AG09309 (cell line): Measurements from ENCODE around the gene HAPLN1.

Experiments used
- DNase-seq: peaks from one replicate; pipeline ENCODE4 v3.0.0-alpha.2; 2010; ENCODE audit warnings: low read depth
- H3K4me3 ChIP-seq: 2 replicates; pipeline ENCODE4 v1.5.1; 2011; ENCODE audit warnings: mild to moderate bottlenecking, low read depth, low read length, moderate library complexity; ENCODE audit not compliant: control insufficient read depth
- TF ChIP-seq, protein P1 (sequence below): IDR thresholded peaks from 2 replicates; pipeline ENCODE4 v1.5.1; 2011; ENCODE audit warnings: mild to moderate bottlenecking, low read depth, low read length, inconsistent platforms; ENCODE audit not compliant: insufficient read depth, control insufficient read depth; ENCODE audit errors: missing control alignments

Gene HAPLN1

DNA sequence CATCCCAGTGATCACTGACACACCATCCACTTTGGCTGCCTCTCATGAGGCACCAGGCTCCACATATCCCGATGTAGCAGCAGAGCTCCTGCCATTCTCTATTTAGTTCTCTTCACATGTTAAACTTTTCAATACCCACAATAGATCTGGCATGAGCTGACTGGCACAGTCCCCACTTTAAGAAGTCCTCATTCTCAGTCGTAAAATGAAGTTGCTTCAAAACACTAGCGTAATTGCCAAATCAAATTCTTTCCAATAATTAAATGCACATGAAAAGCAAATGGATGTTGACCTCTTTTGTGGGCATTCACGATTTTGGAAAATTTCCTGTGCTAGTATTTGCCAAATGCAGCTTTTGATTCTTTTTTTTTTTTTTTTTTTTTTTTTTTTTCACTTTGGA, 32.4 kb downstream of the HAPLN1 start:
- H3K4me3 ChIP-seq = no peak overlapping the region
- DNase-seq = no peak
- TF ChIP-seq, protein P1, sequence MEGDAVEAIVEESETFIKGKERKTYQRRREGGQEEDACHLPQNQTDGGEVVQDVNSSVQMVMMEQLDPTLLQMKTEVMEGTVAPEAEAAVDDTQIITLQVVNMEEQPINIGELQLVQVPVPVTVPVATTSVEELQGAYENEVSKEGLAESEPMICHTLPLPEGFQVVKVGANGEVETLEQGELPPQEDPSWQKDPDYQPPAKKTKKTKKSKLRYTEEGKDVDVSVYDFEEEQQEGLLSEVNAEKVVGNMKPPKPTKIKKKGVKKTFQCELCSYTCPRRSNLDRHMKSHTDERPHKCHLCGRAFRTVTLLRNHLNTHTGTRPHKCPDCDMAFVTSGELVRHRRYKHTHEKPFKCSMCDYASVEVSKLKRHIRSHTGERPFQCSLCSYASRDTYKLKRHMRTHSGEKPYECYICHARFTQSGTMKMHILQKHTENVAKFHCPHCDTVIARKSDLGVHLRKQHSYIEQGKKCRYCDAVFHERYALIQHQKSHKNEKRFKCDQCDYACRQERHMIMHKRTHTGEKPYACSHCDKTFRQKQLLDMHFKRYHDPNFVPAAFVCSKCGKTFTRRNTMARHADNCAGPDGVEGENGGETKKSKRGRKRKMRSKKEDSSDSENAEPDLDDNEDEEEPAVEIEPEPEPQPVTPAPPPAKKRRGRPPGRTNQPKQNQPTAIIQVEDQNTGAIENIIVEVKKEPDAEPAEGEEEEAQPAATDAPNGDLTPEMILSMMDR = no peak

DNA sequence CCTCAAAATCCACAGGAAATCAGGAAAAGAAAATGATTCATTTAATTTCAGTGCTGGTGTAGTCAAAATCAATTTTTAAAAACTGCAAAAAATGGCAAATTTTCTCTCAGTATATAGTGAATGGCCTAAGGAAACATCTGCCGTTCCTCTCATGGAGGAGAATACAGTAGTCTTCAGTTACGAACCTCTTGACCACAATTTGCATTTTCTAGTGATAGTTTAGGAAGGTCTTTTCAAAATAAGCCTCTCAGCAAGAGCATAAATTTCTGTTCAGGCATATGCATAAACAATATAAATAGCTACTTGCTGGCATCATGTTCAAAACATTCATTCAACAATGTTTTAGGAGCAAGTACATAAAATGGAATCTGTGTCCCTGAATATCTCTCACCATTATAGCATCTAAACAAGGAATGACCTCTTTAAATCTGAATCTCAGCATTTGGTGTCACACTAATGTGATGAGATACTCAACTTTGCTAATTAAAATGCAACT, 33.5 kb downstream of the HAPLN1 start:
- no peak overlapping the region for H3K4me3 ChIP-seq
- DNase-seq = no peak
- TF ChIP-seq, protein P1 = no peak

DNA sequence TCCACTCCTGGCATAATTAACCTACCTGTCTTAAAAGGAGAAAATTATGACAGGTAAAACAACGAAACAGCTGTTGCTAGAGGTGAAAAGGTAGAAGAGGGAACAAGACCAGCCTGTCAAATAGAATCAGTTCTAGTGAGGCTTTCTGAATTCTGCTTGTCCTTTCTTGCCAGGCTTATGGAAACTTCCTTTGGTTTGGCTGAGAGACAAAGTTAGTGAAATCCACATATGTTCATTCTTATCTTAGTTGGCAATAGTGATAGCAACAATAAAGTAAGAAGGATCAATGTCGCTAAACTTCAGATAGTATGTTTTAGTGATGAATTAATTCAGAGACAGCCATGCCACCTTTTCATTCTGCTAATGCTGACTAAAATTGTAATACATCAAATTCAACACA, 34.4 kb downstream of the HAPLN1 start:
- H3K4me3 ChIP-seq = no peak overlapping the region
- TF ChIP-seq, protein P1 = no peak
- DNase-seq = no peak

DNA sequence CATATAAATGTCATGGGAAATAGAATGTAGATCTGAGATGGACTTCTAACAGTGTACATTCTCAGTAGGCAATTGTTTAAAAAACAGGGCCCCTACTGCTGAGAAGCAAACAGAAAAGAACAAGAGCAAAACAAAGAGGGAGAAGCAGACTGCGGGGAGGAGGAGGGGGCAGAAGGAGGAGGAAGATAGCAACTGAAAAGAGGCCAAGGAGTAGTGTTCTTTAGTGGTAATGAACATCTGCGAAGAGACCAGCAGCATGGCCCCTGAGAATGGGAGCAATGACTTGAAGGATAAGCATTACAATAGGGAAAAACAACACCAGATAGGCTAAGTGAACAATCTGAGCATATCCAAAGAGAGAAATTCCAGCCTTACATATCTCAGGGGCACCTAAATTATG, 36.8 kb downstream of the HAPLN1 start:
- TF ChIP-seq, protein P1 = no peak
- no peak overlapping the region for H3K4me3 ChIP-seq
- no peak for DNase-seq

DNA sequence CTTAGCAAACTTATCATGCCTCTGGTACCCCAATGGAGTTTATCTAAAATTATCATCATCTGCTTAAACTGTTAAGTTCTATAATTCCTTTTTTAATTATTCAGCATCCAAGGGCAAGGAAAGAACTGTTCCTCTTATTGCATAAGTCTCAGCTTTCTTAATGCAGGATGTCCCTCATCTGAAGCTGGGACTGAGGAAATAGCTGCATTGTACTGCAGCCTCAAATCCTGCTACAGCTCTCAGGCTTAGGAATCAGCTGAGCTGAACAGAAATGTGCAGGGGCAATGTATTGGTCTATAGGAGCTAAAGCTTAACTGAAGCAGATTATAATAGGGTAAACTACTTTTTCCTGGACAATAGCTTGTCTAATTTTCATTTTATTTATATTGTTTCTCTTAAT, 48.0 kb downstream of the HAPLN1 start:
- H3K4me3 ChIP-seq = no peak overlapping the region
- no peak for DNase-seq
- TF ChIP-seq, protein P1 = no peak

DNA sequence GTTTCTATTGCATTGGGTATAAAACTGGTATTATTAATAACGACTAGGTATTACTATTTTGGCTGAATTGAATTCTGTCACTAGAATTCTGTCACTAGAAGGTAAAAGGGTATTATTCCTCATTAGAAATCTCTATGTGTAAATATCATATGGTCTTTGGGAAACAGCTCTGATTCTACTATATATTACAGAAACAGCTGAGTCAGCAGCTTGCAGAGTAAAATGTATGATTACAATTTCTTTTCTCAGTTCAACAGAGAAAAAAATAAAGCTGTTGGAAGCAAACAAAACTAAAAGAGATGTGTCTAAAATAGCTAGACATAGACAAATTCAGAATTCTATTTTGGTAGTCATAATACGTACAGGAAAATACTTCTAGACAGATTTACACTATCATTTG, 48.5 kb downstream of the HAPLN1 start:
- H3K4me3 ChIP-seq = no peak overlapping the region
- TF ChIP-seq, protein P1 = no peak
- no peak for DNase-seq

DNA sequence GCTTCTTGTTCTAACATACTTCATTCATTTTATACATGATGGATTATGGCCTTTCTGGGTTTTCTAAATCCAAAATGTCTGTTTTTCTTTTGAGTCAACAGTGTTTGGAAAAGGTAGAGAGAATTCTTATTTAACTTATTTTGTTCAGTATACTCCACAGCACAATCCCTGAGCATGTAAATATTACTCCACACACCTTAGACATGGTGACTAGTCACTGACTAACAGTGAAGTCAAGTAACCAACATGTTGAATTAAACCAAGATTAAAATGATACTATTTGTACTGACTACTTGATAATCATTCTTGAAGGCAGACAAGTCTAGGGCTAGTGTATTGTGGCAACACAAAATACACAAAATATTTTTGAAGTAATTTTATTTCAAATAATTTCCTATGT, 55.0 kb downstream of the HAPLN1 start:
- DNase-seq = no peak
- TF ChIP-seq, protein P1 = no peak
- no peak overlapping the region for H3K4me3 ChIP-seq
